Ovary (tissue), 9 donors: ENCODE data around the gene KCNA2. TPM values are rescaled to one million over a fixed set of nuclear protein-coding genes. Genes with fewer than 3 reads are reported as not detected.

Experiments used
- DNase-seq, 5 donors: peaks; one replicate each; pipeline ENCODE4 v3.0.0-alpha.2; 2019 to 2020
- H3K27ac ChIP-seq, 2 donors: fragments of 200-600 bp; one replicate each; pipeline versions ENCODE4 v1.5.1 to v1.8.0; 2019 to 2022
- H3K27me3 ChIP-seq: fragments of 200-600 bp; one replicate; pipeline ENCODE4 v1.8.0; 2022
- H3K36me3 ChIP-seq: fragments of 200-600 bp; sonication (generic); one replicate; pipeline ENCODE4 v1.5.1; 2019
- H3K4me1 ChIP-seq: one replicate; pipeline ENCODE4 v1.8.1; 2013; ENCODE audit warnings: mild to moderate bottlenecking, moderate library complexity; ENCODE audit not compliant: insufficient read depth
- H3K4me3 ChIP-seq: fragments of 200-600 bp; sonication (generic); one replicate; pipeline ENCODE4 v1.5.1; 2017
- H3K9me3 ChIP-seq, 2 donors: fragments of 200-600 bp in 1 of 2; sonication (generic) in 1 of 2; one replicate each; pipeline versions ENCODE4 v1.5.1 to v1.8.1; 2013 to 2019; ENCODE audit warnings: mild to moderate bottlenecking in 1 of 2, moderate library complexity in 1 of 2
- CTCF ChIP-seq, 3 donors: fragments of 450-650 bp in 2 of 3; fragments of 200-600 bp in 1 of 3; IDR thresholded peaks; one replicate each; pipeline versions ENCODE4 v1.5.1 to v1.8.0; 2016 to 2022; ENCODE audit warnings: antibody characterized with exemption in 3 of 3, mild to moderate bottlenecking in 1 of 3
- EP300 ChIP-seq: sonication (generic); formaldehyde crosslinking; IDR thresholded peaks from one replicate; pipeline ENCODE4 v1.6.1; 2017; ENCODE audit warnings: antibody characterized with exemption
- POLR2A ChIP-seq: fragments of 450-650 bp; IDR thresholded peaks from one replicate; pipeline ENCODE4 v1.6.1; 2017; ENCODE audit warnings: antibody characterized with exemption, mild to moderate bottlenecking, moderate library complexity
- WGBS, 3 donors: extraction: QIAGEN DNeasy Blood & Tissue Kit in 1 of 3; methylation state at CpG; one replicate each; pipeline versions ENCODE4 v1.1.5 to v1.1.7; 2013 to 2017; 5-methylcytosine and 5-hydroxymethylcytosine counted together
- intact Hi-C, 4 donors: fragments of 100-400 bp; cut with DNase I; formaldehyde crosslinking; loops; one replicate each; pipeline versions ENCODE4 v1.11.0 to v1.15.1; 2022 to 2023
- polyA plus RNA-seq, 2 donors: library from polyadenylated mRNA; stranded (reverse); fragments of 200-250 nt in 1 of 2; fragments of 350-450 nt in 1 of 2; fragmentation: Illumina TruSeq in 1 of 2; extraction: RNeasy Lipid Tissue Mini Kit (QIAGEN cat#74804) in 1 of 2; gene quantifications; one replicate each; pipeline ENCODE4 v1.2.3, GENCODE V29; 2013 to 2014
- total RNA-seq, 7 donors: library from RNA; depleted of rRNA in 2 of 7; stranded (reverse); fragments of >200 nt in 2 of 7; fragmentation: NEBNext Ultra II Directional in 3 of 7; extraction: Animal tissue kit (Norgen Biotek cat#: 25700) in 3 of 7; gene quantifications; one replicate each; pipeline versions ENCODE4 v1.1.0 to v1.2.4, GENCODE V29; 2016 to 2023
- donor health status: DM: no; HTN: no; CAD: no; lungs with moderate emphysema.
- donor health status: DM: no; HTN: no; CAD: no.
- donor health status: Bipolar disorder and iron deficiency.
- donor health status: DM: yes; HTN: yes; CAD: no.
- donor health status: DM: no; HTN: no; CAD: no.
- donor health status: DM: yes; HTN: yes; CAD: no.

Gene KCNA2
- total and polyA plus RNA-seq, 9 donors, result under 0.01 to 1.7 (median 0.51) TPM

DNA sequence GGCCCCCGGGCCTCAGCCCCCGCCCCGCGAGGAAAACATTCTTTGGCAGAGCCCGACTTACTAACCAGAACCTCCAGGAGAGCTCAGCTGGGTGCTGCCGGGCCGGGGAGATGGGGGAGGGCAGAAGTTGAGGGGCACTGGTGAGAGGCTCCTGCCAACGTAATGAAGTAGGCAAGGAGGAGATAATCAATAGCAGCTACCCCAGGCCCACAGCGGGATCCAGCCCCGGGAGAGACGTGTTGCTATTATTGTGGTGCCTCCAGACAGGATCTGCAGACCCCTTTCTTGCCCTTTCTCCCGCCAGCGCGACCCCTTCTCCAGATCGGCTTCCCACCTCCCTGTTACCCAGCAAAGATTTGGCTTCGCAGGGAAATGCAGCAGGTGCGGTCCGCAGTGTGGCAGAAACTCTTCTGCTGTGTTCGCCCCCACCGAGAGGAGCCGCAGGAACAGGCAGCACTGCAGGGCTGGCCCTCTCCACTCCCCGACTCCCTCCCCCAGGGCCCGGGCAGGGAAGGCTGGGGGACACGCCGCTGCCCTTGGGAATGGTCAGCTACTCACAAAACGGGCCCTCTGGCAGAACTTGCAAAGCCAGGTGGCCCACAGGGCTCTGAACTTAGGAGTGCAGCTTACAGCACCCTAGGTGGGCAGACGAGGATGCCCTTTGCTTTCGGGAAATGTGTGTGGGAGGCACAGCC, 1.5 kb upstream of the KCNA2 start:
- intact Hi-C loops, result no loop called here
- Histone ChIP-seq H3K36me3 (no peaks in the 10 kb centered on the region), H3K27me3 (no peaks in the 10 kb centered on the region), H3K9me3 (no peaks in the 10 kb centered on the region), H3K4me1 (peaks cover 6% of the 10 kb centered on the region), H3K27ac (no peak overlapping the region), H3K4me3 (peak overlapping the region; percentile 39)
- TF ChIP-seq EP300, result no peak
- no peak for TF ChIP-seq POLR2A
- TF ChIP-seq CTCF (IDR thresholded peaks at IDR 0.05), result no peak
- no peak for DNase-seq
- 4 to 6% (median 5%) methylated on average over 28 of the region's 28 CpGs for WGBS, 3 donors

GRCh38 chr1:110606657-110607535, 738 bp upstream of the KCNA2 start:
- H3K4me3 ChIP-seq, result peak overlapping the region; percentile 39
- TF ChIP-seq EP300 (no peak), CTCF (IDR thresholded peaks at IDR 0.05) (no peak), POLR2A (no peak)
- peaks cover 6% of the 10 kb centered on the region for H3K4me1 ChIP-seq
- H3K27me3 ChIP-seq, result no peaks in the 10 kb centered on the region
- intact Hi-C loops, result no loop called here
- 1% methylated on average over 59 to 94 of the region's 94 CpGs for WGBS, 3 donors
- H3K9me3 ChIP-seq, result no peaks in the 10 kb centered on the region
- peak in 1 of 5 donors; percentile 25 for DNase-seq
- no peaks in the 10 kb centered on the region for H3K36me3 ChIP-seq
- peak overlapping the region in 1 of 2 donors; percentile 36 for H3K27ac ChIP-seq

- Histone ChIP-seq H3K27ac (no peak overlapping the region), H3K27me3 (no peaks in the 10 kb centered on the region), H3K9me3 (no peaks in the 10 kb centered on the region), H3K4me3 (no peak overlapping the region), H3K4me1 (peaks cover 6% of the 10 kb centered on the region), H3K36me3 (no peaks in the 10 kb centered on the region)
- TF ChIP-seq EP300 (no peak), POLR2A (no peak), CTCF (IDR thresholded peaks at IDR 0.05) (no peak)
- no peak for DNase-seq
- 53 to 61% (median 57%) methylated on average over 6 of the region's 6 CpGs for WGBS, 3 donors
- intact Hi-C loops, result no loop called here
Measured at GRCh38 chr1:110605446-110605845, 712 bp downstream of the KCNA2 start.

GRCh38 chr1:110604586-110605148, 1.5 kb downstream of the KCNA2 start:
- Histone ChIP-seq H3K9me3 (no peaks in the 10 kb centered on the region), H3K27me3 (no peaks in the 10 kb centered on the region), H3K27ac (no peak overlapping the region), H3K36me3 (no peaks in the 10 kb centered on the region), H3K4me3 (no peak overlapping the region), H3K4me1 (peaks cover 6% of the 10 kb centered on the region)
- no peak for TF ChIP-seq EP300
- TF ChIP-seq POLR2A, result no peak
- no peak for TF ChIP-seq CTCF (IDR thresholded peaks at IDR 0.05)
- intact Hi-C loops, result no loop called here
- no peak for DNase-seq
- WGBS, 3 donors, result 83 to 85% (median 83%) methylated on average over 9 of the region's 9 CpGs
